ENCODE data around the gene HS2ST1. TPM values are rescaled to one million over a fixed set of nuclear protein-coding genes. Genes with fewer than 3 reads are reported as not detected.
"Not testable (repeated sequence)": the region's sequence is repeated elsewhere in the genome, so short reads cannot be mapped to it uniquely, and the experiment has no call there.

Gene HS2ST1
- polyA plus RNA-seq, 4 donors = 4.1 to 37.8 (median 7.5) TPM

- FAIRE-seq (no peak), DNase-seq (no peak)
- Histone ChIP-seq H3K4me1 (ENCODE audit: control insufficient read depth in 3 of 3, insufficient read depth in 2 of 3, low read depth in 1 of 3, low read length in 2 of 3) (no peaks in the 10 kb centered on the region), H3K27ac (ENCODE audit: low read depth in 1 of 3, low read length in 2 of 3) (no peak overlapping the region), H3K27me3 (ENCODE audit: control insufficient read depth in 3 of 3, insufficient read depth in 3 of 3, low read length in 3 of 3) (no peaks in the 10 kb centered on the region), H3K4me3 (ENCODE audit: low read depth in 1 of 3, low read length in 3 of 3) (no peak overlapping the region), H3K36me3 (ENCODE audit: control insufficient read depth in 3 of 3, insufficient read depth in 2 of 3, low read depth in 1 of 3, low read length in 3 of 3) (no peaks in the 10 kb centered on the region), H3K9me3 (ENCODE audit: control insufficient read depth in 2 of 2, insufficient read depth in 1 of 2, low read depth in 1 of 2, low read length in 1 of 2) (peaks cover 0 to 6% of the 10 kb centered on the region in 2 donors)
- WGBS, 3 donors = 72 to 86% (median 82%) methylated on average over 1 of the region's 1 CpG
Measured at GRCh38 chr1:87058343-87058649, 143.9 kb downstream of the HS2ST1 start.

- DNase-seq (no peak), FAIRE-seq (peak; percentile 19)
- no peak overlapping the region for H3K27ac ChIP-seq (ENCODE audit: low read depth in 1 of 3, low read length in 2 of 3)
- no peak overlapping the region for H3K4me3 ChIP-seq (ENCODE audit: low read depth in 1 of 3, low read length in 3 of 3)
- H3K4me1 ChIP-seq (ENCODE audit: control insufficient read depth in 3 of 3, insufficient read depth in 2 of 3, low read depth in 1 of 3, low read length in 2 of 3) = no peaks in the 10 kb centered on the region
- H3K9me3 ChIP-seq (ENCODE audit: control insufficient read depth in 2 of 2, insufficient read depth in 1 of 2, low read depth in 1 of 2, low read length in 1 of 2) = peaks cover 0 to 4% of the 10 kb centered on the region in 2 donors
- no peaks in the 10 kb centered on the region for H3K36me3 ChIP-seq (ENCODE audit: control insufficient read depth in 3 of 3, insufficient read depth in 2 of 3, low read depth in 1 of 3, low read length in 3 of 3)
- no peaks in the 10 kb centered on the region for H3K27me3 ChIP-seq (ENCODE audit: control insufficient read depth in 3 of 3, insufficient read depth in 3 of 3, low read length in 3 of 3)
Measured at GRCh38 chr1:87061742-87062156, 147.3 kb downstream of the HS2ST1 start.

GRCh38 chr1:87062687-87063086 is 148.3 kb downstream of the HS2ST1 start:
- DNase-seq = no peak
- Histone ChIP-seq H3K36me3 (ENCODE audit: control insufficient read depth in 3 of 3, insufficient read depth in 2 of 3, low read depth in 1 of 3, low read length in 3 of 3) (no peaks in the 10 kb centered on the region), H3K27ac (ENCODE audit: low read depth in 1 of 3, low read length in 2 of 3) (no peak overlapping the region), H3K4me3 (ENCODE audit: low read depth in 1 of 3, low read length in 3 of 3) (no peak overlapping the region), H3K4me1 (ENCODE audit: control insufficient read depth in 3 of 3, insufficient read depth in 2 of 3, low read depth in 1 of 3, low read length in 2 of 3) (no peaks in the 10 kb centered on the region), H3K27me3 (ENCODE audit: control insufficient read depth in 3 of 3, insufficient read depth in 3 of 3, low read length in 3 of 3) (no peaks in the 10 kb centered on the region), H3K9me3 (ENCODE audit: control insufficient read depth in 2 of 2, insufficient read depth in 1 of 2, low read depth in 1 of 2, low read length in 1 of 2) (peaks cover 0 to 4% of the 10 kb centered on the region in 2 donors)
- WGBS, 3 donors = 83 to 88% (median 87%) methylated on average over 2 of the region's 2 CpGs
- FAIRE-seq = peak; percentile 41

- no peaks in the 10 kb centered on the region for H3K4me1 ChIP-seq (ENCODE audit: control insufficient read depth in 3 of 3, insufficient read depth in 2 of 3, low read depth in 1 of 3, low read length in 2 of 3)
- no peak for DNase-seq
- H3K9me3 ChIP-seq (ENCODE audit: control insufficient read depth in 2 of 2, insufficient read depth in 1 of 2, low read depth in 1 of 2, low read length in 1 of 2) = peaks cover 0 to 4% of the 10 kb centered on the region in 2 donors
- H3K27me3 ChIP-seq (ENCODE audit: control insufficient read depth in 3 of 3, insufficient read depth in 3 of 3, low read length in 3 of 3) = no peaks in the 10 kb centered on the region
- H3K36me3 ChIP-seq (ENCODE audit: control insufficient read depth in 3 of 3, insufficient read depth in 2 of 3, low read depth in 1 of 3, low read length in 3 of 3) = no peaks in the 10 kb centered on the region
- FAIRE-seq = no peak
- H3K4me3 ChIP-seq (ENCODE audit: low read depth in 1 of 3, low read length in 3 of 3) = no peak overlapping the region
- H3K27ac ChIP-seq (ENCODE audit: low read depth in 1 of 3, low read length in 2 of 3) = no peak overlapping the region
Measured at GRCh38 chr1:87064309-87064708, 149.9 kb downstream of the HS2ST1 start.

- Histone ChIP-seq H3K4me3 (ENCODE audit: low read depth in 1 of 3, low read length in 3 of 3) (no peak overlapping the region), H3K9me3 (ENCODE audit: control insufficient read depth in 2 of 2, insufficient read depth in 1 of 2, low read depth in 1 of 2, low read length in 1 of 2) (peaks cover 0 to 4% of the 10 kb centered on the region in 2 donors), H3K4me1 (ENCODE audit: control insufficient read depth in 3 of 3, insufficient read depth in 2 of 3, low read depth in 1 of 3, low read length in 2 of 3) (no peaks in the 10 kb centered on the region), H3K27me3 (ENCODE audit: control insufficient read depth in 3 of 3, insufficient read depth in 3 of 3, low read length in 3 of 3) (no peaks in the 10 kb centered on the region), H3K27ac (ENCODE audit: low read depth in 1 of 3, low read length in 2 of 3) (no peak overlapping the region), H3K36me3 (ENCODE audit: control insufficient read depth in 3 of 3, insufficient read depth in 2 of 3, low read depth in 1 of 3, low read length in 3 of 3) (no peaks in the 10 kb centered on the region)
- 86 to 94% (median 93%) methylated on average over 1 of the region's 1 CpG for WGBS, 3 donors
- FAIRE-seq (no peak), DNase-seq (no peak)
Measured at GRCh38 chr1:87064986-87065385, 150.6 kb downstream of the HS2ST1 start.

- not testable (repeated sequence) for H3K27me3 ChIP-seq (ENCODE audit: control insufficient read depth in 3 of 3, insufficient read depth in 3 of 3, low read length in 3 of 3); H3K4me3 ChIP-seq (ENCODE audit: low read depth in 1 of 3, low read length in 3 of 3); H3K4me1 ChIP-seq (ENCODE audit: control insufficient read depth in 3 of 3, insufficient read depth in 2 of 3, low read depth in 1 of 3, low read length in 2 of 3); FAIRE-seq; H3K9me3 ChIP-seq (ENCODE audit: control insufficient read depth in 2 of 2, insufficient read depth in 1 of 2, low read depth in 1 of 2, low read length in 1 of 2); H3K27ac ChIP-seq (ENCODE audit: low read depth in 1 of 3, low read length in 2 of 3); H3K36me3 ChIP-seq (ENCODE audit: control insufficient read depth in 3 of 3, insufficient read depth in 2 of 3, low read depth in 1 of 3, low read length in 3 of 3); DNase-seq
- WGBS, 3 donors = 95 to 100% (median 100%) methylated on average over 1 of the region's 1 CpG
Measured at GRCh38 chr1:87066708-87067107, 152.3 kb downstream of the HS2ST1 start.

- DNase-seq = no peak
- Histone ChIP-seq H3K27me3 (ENCODE audit: control insufficient read depth in 3 of 3, insufficient read depth in 3 of 3, low read length in 3 of 3) (no peaks in the 10 kb centered on the region), H3K4me1 (ENCODE audit: control insufficient read depth in 3 of 3, insufficient read depth in 2 of 3, low read depth in 1 of 3, low read length in 2 of 3) (no peaks in the 10 kb centered on the region), H3K36me3 (ENCODE audit: control insufficient read depth in 3 of 3, insufficient read depth in 2 of 3, low read depth in 1 of 3, low read length in 3 of 3) (no peaks in the 10 kb centered on the region), H3K9me3 (ENCODE audit: control insufficient read depth in 2 of 2, insufficient read depth in 1 of 2, low read depth in 1 of 2, low read length in 1 of 2) (no peaks in the 10 kb centered on the region), H3K27ac (ENCODE audit: low read depth in 1 of 3, low read length in 2 of 3) (no peak overlapping the region), H3K4me3 (ENCODE audit: low read depth in 1 of 3, low read length in 3 of 3) (no peak overlapping the region)
- no peak for FAIRE-seq
Measured at GRCh38 chr1:87072411-87072810, 158.0 kb downstream of the HS2ST1 start.

GRCh38 chr1:87072904-87073303 is 158.5 kb downstream of the HS2ST1 start:
- no peak overlapping the region for H3K27ac ChIP-seq (ENCODE audit: low read depth in 1 of 3, low read length in 2 of 3)
- H3K9me3 ChIP-seq (ENCODE audit: control insufficient read depth in 2 of 2, insufficient read depth in 1 of 2, low read depth in 1 of 2, low read length in 1 of 2) = no peaks in the 10 kb centered on the region
- FAIRE-seq = no peak
- no peaks in the 10 kb centered on the region for H3K27me3 ChIP-seq (ENCODE audit: control insufficient read depth in 3 of 3, insufficient read depth in 3 of 3, low read length in 3 of 3)
- no peaks in the 10 kb centered on the region for H3K4me1 ChIP-seq (ENCODE audit: control insufficient read depth in 3 of 3, insufficient read depth in 2 of 3, low read depth in 1 of 3, low read length in 2 of 3)
- DNase-seq = no peak
- no peaks in the 10 kb centered on the region for H3K36me3 ChIP-seq (ENCODE audit: control insufficient read depth in 3 of 3, insufficient read depth in 2 of 3, low read depth in 1 of 3, low read length in 3 of 3)
- no peak overlapping the region for H3K4me3 ChIP-seq (ENCODE audit: low read depth in 1 of 3, low read length in 3 of 3)
- 75 to 80% (median 80%) methylated on average over 7 of the region's 7 CpGs for WGBS, 3 donors

GRCh38 chr1:87074001-87074795 is 159.8 kb downstream of the HS2ST1 start:
- FAIRE-seq = no peak
- Histone ChIP-seq H3K4me3 (ENCODE audit: low read depth in 1 of 3, low read length in 3 of 3) (no peak overlapping the region), H3K27ac (ENCODE audit: low read depth in 1 of 3, low read length in 2 of 3) (no peak overlapping the region), H3K36me3 (ENCODE audit: control insufficient read depth in 3 of 3, insufficient read depth in 2 of 3, low read depth in 1 of 3, low read length in 3 of 3) (no peaks in the 10 kb centered on the region), H3K27me3 (ENCODE audit: control insufficient read depth in 3 of 3, insufficient read depth in 3 of 3, low read length in 3 of 3) (no peaks in the 10 kb centered on the region), H3K9me3 (ENCODE audit: control insufficient read depth in 2 of 2, insufficient read depth in 1 of 2, low read depth in 1 of 2, low read length in 1 of 2) (no peaks in the 10 kb centered on the region), H3K4me1 (ENCODE audit: control insufficient read depth in 3 of 3, insufficient read depth in 2 of 3, low read depth in 1 of 3, low read length in 2 of 3) (no peaks in the 10 kb centered on the region)
- DNase-seq = no peak
- 88 to 96% (median 95%) methylated on average over 2 of the region's 2 CpGs for WGBS, 3 donors
